GM12801 (cell line): ENCODE results near the gene PRDX2.

ENCODE experiments used
- CTCF ChIP-seq: IDR thresholded peaks from one replicate; pipeline ENCODE4 v1.5.1; 2011; ENCODE audit warnings: control low read depth; ENCODE audit not compliant: insufficient read length; ENCODE audit errors: extremely low read depth

The PRDX2 gene

GRCh38 chr19:12801466-12802266, at the start of gene PRDX2, which contains the start of gene THSD8:
Gene PRDX2, minus strand, starts transcription at chr19:12801800. Its CDS starts 539 bp downstream, at chr19:12801261.
Gene THSD8, plus strand, starts transcription at chr19:12802069. Its CDS starts 3 bp downstream, at chr19:12802072.
- no peak for TF ChIP-seq CTCF

GRCh38 chr19:12847159-12848139, 45.8 kb upstream of the PRDX2 start:
- peak; percentile 55 for TF ChIP-seq CTCF

GRCh38 chr19:12843999-12844732, 42.6 kb upstream of the PRDX2 start:
- TF ChIP-seq CTCF, result no peak

GRCh38 chr19:12843328-12843727, 41.7 kb upstream of the PRDX2 start:
- TF ChIP-seq CTCF, result no peak

GRCh38 chr19:12842511-12842910, 40.9 kb upstream of the PRDX2 start:
- no peak for TF ChIP-seq CTCF

- TF ChIP-seq CTCF, result no peak
Observed at GRCh38 chr19:12841094-12841493, 39.5 kb upstream of the PRDX2 start.
